Neuron (in vitro differentiated cells): ENCODE measurements around the gene TATDN3.
A peak's percentile ranks its signal among the peaks of the same experiment; 100 is the strongest.
"Not testable (repeated sequence)": the region's sequence is repeated elsewhere in the genome, so short reads cannot be mapped to it uniquely, and the experiment has no call there.

Source experiments
- H2AFZ ChIP-seq: one replicate; pipeline ENCODE4 v1.6.1; 2013; ENCODE audit warnings: low read depth, mild to moderate bottlenecking, inconsistent platforms, low read length, moderate library complexity
- H3K27me3 ChIP-seq: one replicate; pipeline ENCODE4 v1.6.1; 2013; ENCODE audit warnings: low read length; ENCODE audit not compliant: insufficient read depth
- H3K36me3 ChIP-seq: one replicate; pipeline ENCODE4 v1.6.1; 2013; ENCODE audit warnings: low read length; ENCODE audit not compliant: insufficient read depth
- H3K4me1 ChIP-seq: one replicate; pipeline ENCODE4 v1.6.1; 2013; ENCODE audit warnings: low read length; ENCODE audit not compliant: insufficient read depth
- H3K4me3 ChIP-seq: 2 replicates; pipeline ENCODE4 v1.5.1; 2013; ENCODE audit warnings: mild to moderate bottlenecking, low read length, moderate library complexity
- H3K9me3 ChIP-seq: one replicate; pipeline ENCODE4 v1.6.1; 2013; ENCODE audit warnings: low read length

Gene TATDN3

GRCh38 chr1:212824201-212824600 lies 32.5 kb downstream of the TATDN3 start:
- H3K4me3 ChIP-seq, result no peak overlapping the region
- H3K36me3 ChIP-seq, result no peaks in the 10 kb centered on the region
- H3K9me3 ChIP-seq, result peaks cover 3% of the 10 kb centered on the region
- no peaks in the 10 kb centered on the region for H3K27me3 ChIP-seq
- H3K4me1 ChIP-seq, result no peaks in the 10 kb centered on the region
- H2AFZ ChIP-seq, result no peak overlapping the region

- H3K4me3 ChIP-seq, result no peak overlapping the region
Measured at GRCh38 chr1:212825798-212826452, 34.2 kb downstream of the TATDN3 start.

GRCh38 chr1:212827171-212827776 lies 35.6 kb downstream of the TATDN3 start:
- Histone ChIP-seq H3K4me1 (no peaks in the 10 kb centered on the region), H2AFZ (no peak overlapping the region), H3K9me3 (peaks cover 3% of the 10 kb centered on the region), H3K4me3 (no peak overlapping the region), H3K36me3 (no peaks in the 10 kb centered on the region), H3K27me3 (no peaks in the 10 kb centered on the region)

More at GRCh38 chr1:212825798-212826452, 34.2 kb downstream of the TATDN3 start:
- Histone ChIP-seq H3K27me3 (no peaks in the 10 kb centered on the region), H3K36me3 (no peaks in the 10 kb centered on the region), H3K9me3 (peaks cover 3% of the 10 kb centered on the region), H2AFZ (no peak overlapping the region), H3K4me1 (no peaks in the 10 kb centered on the region)

- Histone ChIP-seq H2AFZ (no peak overlapping the region), H3K4me3 (no peak overlapping the region), H3K9me3 (peaks cover 3% of the 10 kb centered on the region), H3K4me1 (no peaks in the 10 kb centered on the region), H3K27me3 (no peaks in the 10 kb centered on the region), H3K36me3 (no peaks in the 10 kb centered on the region)
Measured at GRCh38 chr1:212827831-212828278, 36.2 kb downstream of the TATDN3 start.

GRCh38 chr1:212828395-212828794 lies 36.7 kb downstream of the TATDN3 start:
- H3K27me3 ChIP-seq, result no peaks in the 10 kb centered on the region
- H2AFZ ChIP-seq, result no peak overlapping the region

GRCh38 chr1:212833211-212834207 lies 41.8 kb downstream of the TATDN3 start:
- not testable (repeated sequence) for H3K4me3 ChIP-seq, H2AFZ ChIP-seq, H3K4me1 ChIP-seq, H3K36me3 ChIP-seq, H3K27me3 ChIP-seq, H3K9me3 ChIP-seq

More at GRCh38 chr1:212828395-212828794, 36.7 kb downstream of the TATDN3 start:
- no peaks in the 10 kb centered on the region for H3K4me1 ChIP-seq
- H3K36me3 ChIP-seq, result no peaks in the 10 kb centered on the region
- no peak overlapping the region for H3K4me3 ChIP-seq
- H3K9me3 ChIP-seq, result peaks cover 3% of the 10 kb centered on the region

GRCh38 chr1:212838145-212838544 lies 46.5 kb downstream of the TATDN3 start:
- Histone ChIP-seq H3K9me3 (no peaks in the 10 kb centered on the region), H3K27me3 (no peaks in the 10 kb centered on the region), H2AFZ (no peak overlapping the region), H3K4me3 (no peak overlapping the region), H3K36me3 (no peaks in the 10 kb centered on the region), H3K4me1 (no peaks in the 10 kb centered on the region)

- H3K36me3 ChIP-seq, H3K4me1 ChIP-seq, H3K27me3 ChIP-seq, H3K9me3 ChIP-seq, H3K4me3 ChIP-seq, H2AFZ ChIP-seq: not testable (repeated sequence)
Measured at GRCh38 chr1:212844521-212844920, 52.8 kb downstream of the TATDN3 start.

- H2AFZ ChIP-seq, result no peak within 1 kb of the TSS
- H3K4me3 ChIP-seq, result no peak within 1 kb of the TSS
- no peaks in the 10 kb centered on the region for H3K27me3 ChIP-seq
- no peaks in the 10 kb centered on the region for H3K4me1 ChIP-seq
- H3K36me3 ChIP-seq, result no peaks in the 10 kb centered on the region
- peaks cover 1% of the 10 kb centered on the region for H3K9me3 ChIP-seq
Measured at GRCh38 chr1:212847549-212847948, 55.9 kb downstream of the TATDN3 start, which contains the start of gene SPATA45. Gene SPATA45 (minus strand): TSS chr1:212847649. CDS start chr1:212836149, 11,500 bp downstream.

- Histone ChIP-seq H2AFZ (no peak overlapping the region), H3K4me3 (no peak overlapping the region), H3K4me1 (peaks cover 7% of the 10 kb centered on the region), H3K9me3 (peaks cover 5% of the 10 kb centered on the region), H3K36me3 (no peaks in the 10 kb centered on the region), H3K27me3 (no peaks in the 10 kb centered on the region)
Measured at GRCh38 chr1:212852105-212852688, 60.5 kb downstream of the TATDN3 start.

- no peak overlapping the region for H3K4me3 ChIP-seq
- no peaks in the 10 kb centered on the region for H3K27me3 ChIP-seq
- no peaks in the 10 kb centered on the region for H3K36me3 ChIP-seq
- no peak overlapping the region for H2AFZ ChIP-seq
- H3K9me3 ChIP-seq, result peaks cover 5% of the 10 kb centered on the region
- H3K4me1 ChIP-seq, result peaks cover 7% of the 10 kb centered on the region
Measured at GRCh38 chr1:212853658-212854057, 62.0 kb downstream of the TATDN3 start.

GRCh38 chr1:212856755-212857154 lies 65.1 kb downstream of the TATDN3 start:
- H3K36me3 ChIP-seq, result peaks cover 5% of the 10 kb centered on the region
- H3K27me3 ChIP-seq, result no peaks in the 10 kb centered on the region
- H2AFZ ChIP-seq, result no peak overlapping the region
- peaks cover 5% of the 10 kb centered on the region for H3K9me3 ChIP-seq
- H3K4me1 ChIP-seq, result peaks cover 20% of the 10 kb centered on the region
- H3K4me3 ChIP-seq, result peak overlapping the region; percentile 90
